Stimulated activated CD8-positive, alpha-beta memory T cell treated with anti-CD3 and anti-CD28 coated beads, Interleukin-15, amount 100 ng/mL, for 1 hour (primary cell): ENCODE results near the gene NEUROD6.

Source experiments
- DNase-seq: peaks from one replicate; pipeline ENCODE4 v3.0.0-alpha.2; 2020; ENCODE audit warnings: low read depth

The NEUROD6 gene

GRCh38 chr7:31333291-31333690 lies 7.2 kb downstream of the NEUROD6 start:
- DNase-seq: no peak

- DNase-seq: no peak
These were observed 13.5 kb downstream of the NEUROD6 start for GRCh38 chr7:31327071-31327470.

- DNase-seq: no peak
These were observed 14.1 kb downstream of the NEUROD6 start for GRCh38 chr7:31326416-31326815.

DNA sequence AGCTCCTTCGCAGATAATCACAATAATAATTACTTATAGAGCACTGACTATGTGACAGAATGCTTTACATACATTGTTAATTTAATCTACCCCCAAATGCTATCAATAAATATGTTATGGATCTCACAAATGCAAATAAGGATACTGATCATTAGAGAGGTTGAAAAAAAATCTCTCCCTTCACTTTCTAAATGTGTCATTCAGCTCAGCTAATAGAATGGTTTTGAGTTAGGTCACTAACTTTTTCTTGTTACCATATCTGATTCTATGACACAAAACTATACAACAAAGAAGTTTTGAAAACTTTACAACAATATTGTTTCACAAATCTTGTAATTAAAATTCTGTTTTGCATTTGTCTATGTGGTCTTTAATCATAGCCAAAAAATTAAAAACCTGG lies 17.4 kb downstream of the NEUROD6 start:
- DNase-seq: no peak

- DNase-seq: no peak
These were observed 19.9 kb downstream of the NEUROD6 start for GRCh38 chr7:31320675-31321074.

- no peak for DNase-seq
These were observed 22.2 kb downstream of the NEUROD6 start for GRCh38 chr7:31318313-31318712.

DNA sequence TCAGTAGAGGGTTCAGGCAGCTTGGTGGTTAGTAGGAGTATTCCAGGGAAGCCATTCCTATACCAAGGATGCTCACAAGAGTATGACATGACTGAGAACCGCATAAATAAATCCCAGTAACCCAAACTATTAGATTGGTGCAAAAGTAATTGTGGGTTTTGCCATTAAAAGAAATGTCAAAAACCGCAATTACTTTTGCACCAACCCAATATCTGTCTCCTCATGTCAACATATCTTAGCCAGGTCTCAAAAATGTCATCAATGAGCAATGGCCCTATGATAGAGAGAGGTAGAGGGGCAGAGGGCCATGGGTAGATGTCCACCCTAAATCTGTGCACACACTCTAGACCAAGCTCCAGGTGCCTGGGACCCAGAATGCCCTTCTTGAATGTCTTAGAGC lies 23.6 kb downstream of the NEUROD6 start:
- no peak for DNase-seq

DNA sequence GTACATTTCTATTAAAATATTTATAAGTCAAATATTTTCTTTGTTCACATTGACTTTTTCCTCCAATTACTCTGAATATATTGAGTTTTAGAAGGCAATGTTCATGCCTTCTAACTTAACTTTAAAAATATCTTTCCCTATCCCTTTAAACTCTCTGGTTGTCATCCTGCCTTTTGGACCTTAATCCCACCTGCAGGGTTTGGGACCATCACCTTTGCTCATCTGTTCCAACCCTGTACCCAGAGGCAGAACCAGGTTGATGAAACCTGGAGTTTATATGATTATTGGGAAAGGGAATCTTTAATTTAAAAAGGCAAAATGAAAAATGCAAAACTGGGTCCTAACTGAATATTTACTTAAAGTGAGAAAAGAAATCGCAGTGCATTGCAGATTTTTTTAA lies 24.8 kb downstream of the NEUROD6 start:
- DNase-seq: no peak

DNA sequence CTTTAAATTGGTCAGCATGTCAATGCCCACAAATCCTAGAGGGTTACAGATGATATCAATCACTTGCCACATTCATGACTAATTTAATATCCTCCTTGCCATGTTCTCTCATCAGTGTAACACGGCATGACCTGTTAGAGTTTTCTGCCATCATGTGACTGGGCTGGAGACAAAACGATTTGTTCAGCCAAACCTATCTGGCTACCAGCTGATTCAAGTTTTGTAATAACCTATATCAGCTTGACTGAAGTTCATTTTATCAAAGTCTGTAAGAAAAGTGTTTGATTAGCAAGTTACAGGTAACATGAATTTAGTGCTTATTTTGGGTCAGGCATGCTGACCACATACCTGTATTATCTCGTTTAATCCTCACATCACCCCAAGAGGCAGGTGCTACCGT lies 25.7 kb downstream of the NEUROD6 start:
- no peak for DNase-seq

- DNase-seq: no peak
These were observed 27.6 kb downstream of the NEUROD6 start for GRCh38 chr7:31312889-31313288.

- no peak for DNase-seq
These were observed 29.0 kb downstream of the NEUROD6 start for GRCh38 chr7:31311552-31311951.

- DNase-seq: no peak
These were observed 30.1 kb downstream of the NEUROD6 start for GRCh38 chr7:31310321-31310935.

- DNase-seq: no peak
These were observed 31.1 kb downstream of the NEUROD6 start for GRCh38 chr7:31309407-31309806.

DNA sequence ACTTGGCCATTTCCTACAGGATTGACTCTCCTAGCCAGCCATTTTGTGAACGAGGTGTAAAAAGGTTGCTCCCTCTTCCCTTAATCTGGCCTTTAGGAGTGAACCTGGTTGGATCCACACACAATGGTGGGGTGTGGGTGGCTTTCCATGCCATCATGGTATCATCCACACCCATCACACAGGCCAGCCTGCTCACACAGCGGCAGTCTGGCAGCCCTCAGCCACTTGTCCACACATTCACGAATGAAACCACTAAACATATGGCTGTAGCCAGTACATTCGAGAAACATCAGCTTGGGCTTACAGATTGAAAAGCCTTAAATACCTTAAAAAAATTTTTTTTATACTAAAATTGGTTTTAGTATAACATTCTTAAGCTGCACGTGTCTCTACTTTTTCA lies 31.9 kb downstream of the NEUROD6 start:
- DNase-seq: no peak

DNA sequence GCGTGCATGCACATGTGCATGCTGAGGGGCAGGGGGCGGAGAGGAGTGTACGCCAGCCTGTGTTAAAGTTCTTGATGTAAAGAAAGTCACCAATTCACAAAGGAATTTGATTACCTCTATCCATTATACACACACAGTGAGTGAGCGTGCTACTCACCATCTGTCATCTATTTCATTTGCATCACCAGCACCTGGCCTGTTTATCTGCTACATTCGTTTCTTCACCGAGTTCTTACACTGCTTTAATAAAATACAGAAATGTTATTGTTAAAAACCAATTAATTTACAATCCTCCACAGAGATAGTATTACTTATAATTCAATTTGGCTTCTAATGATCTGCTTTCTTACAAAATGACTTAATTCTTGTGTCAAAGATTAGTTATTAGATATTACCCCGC lies 32.6 kb downstream of the NEUROD6 start:
- DNase-seq: no peak

GRCh38 chr7:31305260-31305659 lies 35.3 kb downstream of the NEUROD6 start:
- DNase-seq: no peak

DNA sequence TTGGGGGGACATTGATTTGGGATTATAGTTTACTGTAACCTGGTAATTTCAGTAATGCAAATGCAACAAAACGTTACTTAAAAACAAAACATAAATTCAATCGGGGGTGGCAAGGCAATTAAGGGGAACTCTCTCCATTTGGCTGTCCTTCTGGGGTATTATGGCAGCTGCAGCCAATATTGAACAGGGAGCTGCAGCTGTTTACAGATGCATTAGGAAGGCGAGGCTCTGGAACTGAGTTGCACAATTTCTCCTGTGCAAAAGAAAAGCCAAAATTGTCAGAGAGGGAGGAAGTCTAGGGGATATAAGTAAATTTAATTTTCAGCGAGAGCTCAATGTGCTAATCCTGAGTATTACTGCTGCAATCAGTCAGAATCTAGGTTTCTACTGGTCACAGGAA lies 36.1 kb downstream of the NEUROD6 start:
- no peak for DNase-seq

- DNase-seq: no peak
These were observed 38.2 kb downstream of the NEUROD6 start for GRCh38 chr7:31302356-31302755.

DNA sequence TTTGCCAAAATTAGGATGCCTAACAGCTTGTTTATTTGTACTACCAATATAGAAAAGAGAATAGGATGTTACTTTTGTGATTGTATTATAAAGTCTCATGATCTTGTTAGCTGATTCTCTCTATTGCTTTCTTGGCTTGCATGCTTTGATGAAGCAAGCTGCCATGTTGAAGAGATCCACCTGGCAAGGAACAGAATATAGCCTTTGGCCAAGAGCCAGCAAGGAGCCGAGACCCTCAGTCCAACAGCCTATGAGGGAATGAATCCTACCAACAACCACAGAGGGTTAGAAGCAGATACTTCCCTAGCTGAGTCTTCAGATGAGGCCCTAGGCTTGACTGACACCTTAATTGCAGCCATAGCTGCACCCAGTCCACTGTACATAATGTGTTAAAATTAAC lies 41.2 kb downstream of the NEUROD6 start:
- no peak for DNase-seq

GRCh38 chr7:31290601-31291000 lies 49.9 kb downstream of the NEUROD6 start:
- no peak for DNase-seq
